Right lobe of liver (tissue), 6 donors: Measurements from ENCODE around the gene SHANK2. TPM values are rescaled to one million over a fixed set of nuclear protein-coding genes. Genes with fewer than 3 reads are reported as not detected.

ENCODE experiments used
- ATAC-seq, 4 donors: fragments of 200-7000 bp; cut with Tn5 transposase; one replicate each; pipeline ENCODE4 v1.9.1; 2020; ENCODE audit warnings: mild to moderate bottlenecking in 4 of 4, moderate library complexity in 4 of 4
- DNase-seq, 3 donors: peaks; one replicate each; pipeline ENCODE4 v3.0.0-alpha.2; 2020
- H3K27ac ChIP-seq, 3 donors: fragments of 200-600 bp; one replicate each; pipeline ENCODE4 v1.8.0; 2022
- H3K27me3 ChIP-seq, 2 donors: fragments of 200-600 bp; one replicate each; pipeline ENCODE4 v1.8.0; 2022
- H3K36me3 ChIP-seq, 4 donors: fragments of 200-600 bp; sonication (generic) in 1 of 4; one replicate each; pipeline versions ENCODE4 v1.5.1 to v1.8.0; 2017 to 2022; ENCODE audit warnings: control low read depth in 1 of 4
- H3K4me1 ChIP-seq, 4 donors: fragments of 200-600 bp; sonication (generic) in 1 of 4; one replicate each; pipeline versions ENCODE4 v1.5.1 to v1.8.0; 2017 to 2022; ENCODE audit warnings: control low read depth in 1 of 4
- H3K4me3 ChIP-seq, 3 donors: fragments of 200-600 bp; one replicate each; pipeline ENCODE4 v1.8.0; 2022
- H3K9me3 ChIP-seq, 4 donors: fragments of 200-600 bp; sonication (generic) in 1 of 4; one replicate each; pipeline versions ENCODE4 v1.5.1 to v1.8.0; 2017 to 2022; ENCODE audit warnings: control low read depth in 1 of 4
- POLR2A ChIP-seq: fragments of 450-650 bp; IDR thresholded peaks from one replicate; pipeline ENCODE4 v1.6.1; 2017; ENCODE audit warnings: antibody characterized with exemption, mild to moderate bottlenecking
- WGBS: methylation state at CpG from one replicate; pipeline ENCODE4 v1.1.6; 2018; ENCODE audit warnings: low coverage, low lambda C conversion rate; ENCODE audit not compliant: insufficient coverage; ENCODE audit errors: missing lambda C conversion rate; 5-methylcytosine and 5-hydroxymethylcytosine counted together
- intact Hi-C, 2 donors: fragments of 100-400 bp; cut with DNase I; formaldehyde crosslinking; loops; one replicate each; pipeline versions ENCODE4 v1.11.2 to v1.14.1; 2022
- total RNA-seq, 6 experiments: library from RNA; depleted of rRNA in 2 of 6; stranded (reverse); fragments of >200 nt in 2 of 6; fragmentation: NEBNext Ultra II Directional in 3 of 6; extraction: Animal tissue kit (Norgen Biotek cat#: 25700) in 3 of 6; gene quantifications; one replicate each; pipeline versions ENCODE4 v1.1.0 to v1.2.4, GENCODE V29; 2016 to 2023
- TF ChIP-seq, protein P1 (sequence below), 4 donors: fragments of 200-600 bp in 3 of 4; fragments of 450-650 bp in 1 of 4; IDR thresholded peaks; one replicate each; pipeline versions ENCODE4 v1.5.1 to v1.8.0; 2016 to 2022; ENCODE audit warnings: antibody characterized with exemption in 4 of 4, mild to moderate bottlenecking in 2 of 4
- donor health status: DM: no; HTN: yes; CAD: no.
- donor health status: DM: no; HTN: no; CAD: no.
- donor health status: DM: no; HTN: no; CAD: no.
- donor health status: DM: no; HTN: yes; CAD: no.
- donor health status: DM: no; HTN: yes; CAD: no.

SHANK2 gene
- total RNA-seq, 6 experiments from 2014 or later: 21.9 to 50.3 (median 30.9) TPM

DNA sequence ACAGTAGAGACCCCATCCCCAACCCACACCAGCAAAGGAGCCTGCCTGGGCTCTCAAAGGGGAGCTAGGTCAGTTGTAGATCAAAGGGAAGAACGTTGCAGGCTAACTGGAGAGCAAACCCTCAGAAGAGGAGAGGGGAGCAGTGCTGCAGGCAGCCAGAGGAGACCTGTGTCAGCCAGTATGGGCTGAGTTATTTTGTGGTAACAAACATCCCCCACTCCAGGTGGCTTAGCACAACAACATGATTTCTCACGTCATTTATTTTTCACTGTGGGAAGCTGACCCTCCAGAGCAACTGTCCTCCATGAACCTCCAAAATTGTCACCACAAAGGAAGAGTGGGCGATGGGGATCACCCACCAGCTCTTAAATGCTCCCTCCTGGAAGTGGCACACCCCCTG lies 19.8 kb upstream of the SHANK2 start:
- TF ChIP-seq, protein P1, sequence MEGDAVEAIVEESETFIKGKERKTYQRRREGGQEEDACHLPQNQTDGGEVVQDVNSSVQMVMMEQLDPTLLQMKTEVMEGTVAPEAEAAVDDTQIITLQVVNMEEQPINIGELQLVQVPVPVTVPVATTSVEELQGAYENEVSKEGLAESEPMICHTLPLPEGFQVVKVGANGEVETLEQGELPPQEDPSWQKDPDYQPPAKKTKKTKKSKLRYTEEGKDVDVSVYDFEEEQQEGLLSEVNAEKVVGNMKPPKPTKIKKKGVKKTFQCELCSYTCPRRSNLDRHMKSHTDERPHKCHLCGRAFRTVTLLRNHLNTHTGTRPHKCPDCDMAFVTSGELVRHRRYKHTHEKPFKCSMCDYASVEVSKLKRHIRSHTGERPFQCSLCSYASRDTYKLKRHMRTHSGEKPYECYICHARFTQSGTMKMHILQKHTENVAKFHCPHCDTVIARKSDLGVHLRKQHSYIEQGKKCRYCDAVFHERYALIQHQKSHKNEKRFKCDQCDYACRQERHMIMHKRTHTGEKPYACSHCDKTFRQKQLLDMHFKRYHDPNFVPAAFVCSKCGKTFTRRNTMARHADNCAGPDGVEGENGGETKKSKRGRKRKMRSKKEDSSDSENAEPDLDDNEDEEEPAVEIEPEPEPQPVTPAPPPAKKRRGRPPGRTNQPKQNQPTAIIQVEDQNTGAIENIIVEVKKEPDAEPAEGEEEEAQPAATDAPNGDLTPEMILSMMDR (IDR thresholded peaks at IDR 0.05): no peak
- TF ChIP-seq POLR2A: no peak
- Histone ChIP-seq H3K4me1 (peaks cover 0 to 8% (median 2%) of the 10 kb centered on the region in 4 donors), H3K9me3 (no peaks in the 10 kb centered on the region), H3K36me3 (no peaks in the 10 kb centered on the region), H3K27ac (no peak overlapping the region), H3K27me3 (no peaks in the 10 kb centered on the region), H3K4me3 (no peak overlapping the region)
- DNase-seq: peak in 1 of 3 donors; percentile 23
- intact Hi-C loops: no loop called here
- no peak for ATAC-seq
- WGBS: 83% methylated on average over 1 of the region's 3 CpGs

DNA sequence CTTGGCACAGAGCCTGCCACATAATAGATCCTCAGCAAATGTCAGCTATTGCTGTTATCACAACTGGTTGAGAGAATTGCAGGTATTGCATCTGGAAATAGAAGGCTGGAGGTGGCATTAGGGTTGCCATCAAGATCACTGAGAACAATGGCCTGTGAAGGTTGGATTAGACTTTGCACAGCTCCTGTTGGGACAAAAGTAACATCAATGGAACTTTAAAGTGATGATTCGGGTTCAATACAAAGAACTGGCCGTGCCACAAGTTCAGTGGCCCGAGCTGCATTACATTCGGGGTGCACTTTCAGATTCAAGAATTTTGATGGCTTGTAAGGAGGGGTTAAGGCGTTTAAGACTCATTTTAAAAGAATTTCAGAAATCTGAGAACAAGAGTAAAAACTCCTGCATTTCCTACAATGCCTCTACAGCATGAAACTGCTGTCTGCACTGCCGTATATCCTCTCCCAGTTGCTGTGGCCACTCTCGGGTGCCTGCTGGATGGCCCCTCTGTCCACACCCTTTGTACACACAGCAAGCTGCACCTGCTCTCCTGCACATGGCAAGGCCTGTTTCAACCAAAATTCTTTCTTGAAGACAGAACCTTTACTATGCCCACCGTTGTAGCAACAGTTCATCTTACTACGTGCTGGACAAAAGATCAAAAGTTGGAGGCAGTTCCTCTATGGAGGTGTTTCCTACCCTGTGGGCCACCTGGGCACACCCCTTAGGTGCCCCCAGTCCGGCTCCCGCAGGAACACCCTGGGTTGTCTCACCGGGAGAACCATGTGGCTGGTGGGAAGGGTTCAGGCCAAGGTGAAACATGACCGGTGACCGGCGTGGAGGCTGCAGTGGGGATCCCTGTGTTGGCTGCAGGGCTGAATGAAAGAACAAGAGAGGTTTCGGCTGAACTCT lies 17.5 kb upstream of the SHANK2 start:
- Histone ChIP-seq H3K27ac (no peak overlapping the region), H3K4me3 (no peak overlapping the region), H3K27me3 (no peaks in the 10 kb centered on the region), H3K4me1 (peaks cover 0 to 8% (median 2%) of the 10 kb centered on the region in 4 donors), H3K36me3 (no peaks in the 10 kb centered on the region), H3K9me3 (no peaks in the 10 kb centered on the region)
- intact Hi-C loops: no loop called here
- DNase-seq: peak in 1 of 3 donors; percentile 28
- TF ChIP-seq, protein P1 (IDR thresholded peaks at IDR 0.05): no peak
- no peak for TF ChIP-seq POLR2A
- no peak for ATAC-seq
- WGBS: 75% methylated on average over 8 of the region's 16 CpGs

DNA sequence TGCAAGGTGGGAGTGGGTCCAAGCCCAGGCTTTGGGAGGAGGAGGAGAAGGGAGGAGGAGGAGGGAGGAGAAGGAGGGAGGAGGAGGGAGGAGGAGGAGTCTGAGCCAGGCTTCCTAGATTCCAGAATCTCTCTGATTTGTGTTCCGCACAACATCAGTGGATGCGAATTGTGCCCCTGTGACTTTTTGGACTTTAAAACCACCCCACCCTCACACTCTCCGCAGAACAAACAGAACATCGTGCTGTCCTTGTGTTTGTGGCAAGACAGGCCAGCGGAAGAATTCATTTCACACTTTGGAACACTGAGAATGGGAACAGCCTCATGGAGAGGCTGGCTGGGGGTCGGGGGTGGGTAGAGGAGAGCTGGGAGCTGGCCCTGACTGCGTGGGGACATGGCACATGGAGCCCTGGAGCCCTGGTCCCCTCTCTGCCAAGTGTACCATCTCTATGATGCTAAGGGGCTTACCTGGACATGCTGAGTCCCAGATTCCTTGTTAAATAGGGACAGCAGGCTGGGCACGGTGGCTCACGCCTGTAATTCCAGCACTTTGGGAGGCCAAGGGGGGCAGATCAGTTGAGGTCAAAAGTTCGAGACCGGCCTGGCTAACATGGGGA lies 16.4 kb upstream of the SHANK2 start:
- peak; percentile 80 to 86 (median 86) for ATAC-seq

DNA sequence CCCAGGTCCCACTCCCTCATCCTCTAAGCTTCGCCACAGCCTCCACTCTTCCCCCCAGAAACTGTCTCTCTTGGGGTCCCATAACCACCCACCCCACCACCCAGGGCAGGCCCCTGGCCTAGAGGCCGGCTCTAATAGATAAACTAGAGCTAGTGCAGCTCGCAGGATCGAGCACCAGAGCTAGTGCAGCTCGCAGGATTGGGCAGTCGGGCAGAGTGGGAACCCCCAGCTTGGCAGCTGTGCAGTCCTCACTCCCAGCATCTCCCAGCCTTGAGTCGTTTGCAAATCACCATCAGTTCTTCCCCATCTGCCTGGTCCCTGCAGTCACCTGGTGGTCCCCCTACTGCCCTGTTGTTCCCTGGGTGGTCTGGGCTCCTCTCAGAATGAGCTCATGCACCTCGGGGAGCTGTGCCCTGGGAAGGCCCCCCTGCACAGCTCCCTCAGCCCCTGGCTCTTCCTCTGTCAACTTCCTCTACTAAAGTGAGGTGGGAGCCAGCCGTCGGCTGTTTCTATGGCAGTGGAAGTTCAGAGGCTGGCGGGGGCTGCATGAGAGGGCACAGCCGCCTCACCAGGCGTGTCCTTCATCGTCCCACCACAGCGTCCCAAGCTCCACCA lies 15.5 kb upstream of the SHANK2 start:
- H3K27ac ChIP-seq: no peak overlapping the region
- DNase-seq (peak in 1 of 3 donors; percentile 28), ATAC-seq (no peak)
- intact Hi-C loops: no loop called here
- H3K9me3 ChIP-seq: no peaks in the 10 kb centered on the region
- TF ChIP-seq, protein P1 (IDR thresholded peaks at IDR 0.05): no peak
- TF ChIP-seq POLR2A: no peak
- H3K27me3 ChIP-seq: no peaks in the 10 kb centered on the region
- H3K4me1 ChIP-seq: peaks cover 0 to 8% (median 2%) of the 10 kb centered on the region in 4 donors
- WGBS: 25% methylated on average over 4 of the region's 15 CpGs
- no peak overlapping the region for H3K4me3 ChIP-seq
- H3K36me3 ChIP-seq: no peaks in the 10 kb centered on the region

More for the DNA sequence above, 16.4 kb upstream of the SHANK2 start:
- no peaks in the 10 kb centered on the region for H3K27me3 ChIP-seq
- no peaks in the 10 kb centered on the region for H3K9me3 ChIP-seq
- peaks cover 0 to 8% (median 2%) of the 10 kb centered on the region in 4 donors for H3K4me1 ChIP-seq
- peak in 1 of 3 donors; percentile 62 for DNase-seq
- no peak overlapping the region for H3K27ac ChIP-seq
- intact Hi-C loops: no loop called here
- no peaks in the 10 kb centered on the region for H3K36me3 ChIP-seq
- TF ChIP-seq, protein P1 (IDR thresholded peaks at IDR 0.05): no peak
- TF ChIP-seq POLR2A: no peak
- H3K4me3 ChIP-seq: no peak overlapping the region
- 52% methylated on average over 5 of the region's 11 CpGs for WGBS
